ENCODE data around the gene NPAS3. TPM values are rescaled to one million over a fixed set of nuclear protein-coding genes. Genes with fewer than 3 reads are reported as not detected.

NPAS3 gene
- total and polyA plus RNA-seq, 5 donors from 2014 or later, result not detected

- H3K27ac ChIP-seq (ENCODE audit: insufficient read depth, low read length, poor library complexity, severe bottlenecking), result no peak overlapping the region
- no peaks in the 10 kb centered on the region for H3K27me3 ChIP-seq (ENCODE audit: control insufficient read depth, insufficient read depth, low read length)
- no peaks in the 10 kb centered on the region for H3K36me3 ChIP-seq (ENCODE audit: control insufficient read depth, insufficient read depth, low read length)
- H3K4me3 Mint-ChIP-seq, result no peak overlapping the region
- H3K27ac Mint-ChIP-seq, result no peak overlapping the region
- no peaks in the 10 kb centered on the region for H3K36me3 Mint-ChIP-seq
- no peaks in the 10 kb centered on the region for H3K4me1 Mint-ChIP-seq
- H3K4me1 ChIP-seq (ENCODE audit: control insufficient read depth, insufficient read depth, low read length, poor library complexity, severe bottlenecking), result no peaks in the 10 kb centered on the region
- DNase-seq (no peak), ATAC-seq (ENCODE audit: low read depth in 2 of 2) (no peak)
- H3K27me3 Mint-ChIP-seq, result no peaks in the 10 kb centered on the region
- H3K9me3 ChIP-seq (ENCODE audit: control insufficient read depth in 2 of 2, low read length in 2 of 2), result no peaks in the 10 kb centered on the region
- H3K9me3 Mint-ChIP-seq, result no peaks in the 10 kb centered on the region
- H3K4me3 ChIP-seq (ENCODE audit: low read depth, low read length), result no peak overlapping the region
These were observed 836.2 kb downstream of the NPAS3 start for GRCh38 chr14:33774723-33775470.

DNA sequence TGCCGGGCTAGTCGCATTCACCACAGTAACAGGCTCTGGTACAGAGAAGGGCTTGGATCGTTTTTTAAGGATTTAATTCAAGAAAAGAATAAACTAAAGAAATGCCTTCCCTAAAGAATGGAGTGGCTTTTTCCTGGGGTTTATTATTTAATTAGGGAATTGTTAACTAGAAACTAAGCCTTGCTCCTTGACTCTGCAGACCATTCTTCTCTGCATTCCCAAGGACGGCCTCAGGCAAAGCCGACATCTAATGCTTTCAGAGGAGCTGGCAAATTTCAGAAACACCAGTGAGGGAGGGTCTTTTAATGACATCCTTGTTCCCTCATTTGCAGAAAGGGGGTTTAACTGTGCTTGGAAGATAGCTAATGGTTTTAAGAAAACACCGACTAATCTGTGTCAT, 838.2 kb downstream of the NPAS3 start:
- peaks cover 2% of the 10 kb centered on the region for H3K27me3 Mint-ChIP-seq
- H3K27ac Mint-ChIP-seq, result no peak overlapping the region
- H3K4me3 ChIP-seq (ENCODE audit: low read depth, low read length), result no peak overlapping the region
- no peaks in the 10 kb centered on the region for H3K27me3 ChIP-seq (ENCODE audit: control insufficient read depth, insufficient read depth, low read length)
- no peak overlapping the region for H3K27ac ChIP-seq (ENCODE audit: insufficient read depth, low read length, poor library complexity, severe bottlenecking)
- H3K9me3 Mint-ChIP-seq, result no peaks in the 10 kb centered on the region
- no peaks in the 10 kb centered on the region for H3K9me3 ChIP-seq (ENCODE audit: control insufficient read depth in 2 of 2, low read length in 2 of 2)
- H3K36me3 ChIP-seq (ENCODE audit: control insufficient read depth, insufficient read depth, low read length), result no peaks in the 10 kb centered on the region
- no peaks in the 10 kb centered on the region for H3K4me1 Mint-ChIP-seq
- no peaks in the 10 kb centered on the region for H3K36me3 Mint-ChIP-seq
- DNase-seq (no peak), ATAC-seq (ENCODE audit: low read depth in 2 of 2) (no peak)
- H3K4me3 Mint-ChIP-seq, result no peak overlapping the region
- H3K4me1 ChIP-seq (ENCODE audit: control insufficient read depth, insufficient read depth, low read length, poor library complexity, severe bottlenecking), result no peaks in the 10 kb centered on the region

DNA sequence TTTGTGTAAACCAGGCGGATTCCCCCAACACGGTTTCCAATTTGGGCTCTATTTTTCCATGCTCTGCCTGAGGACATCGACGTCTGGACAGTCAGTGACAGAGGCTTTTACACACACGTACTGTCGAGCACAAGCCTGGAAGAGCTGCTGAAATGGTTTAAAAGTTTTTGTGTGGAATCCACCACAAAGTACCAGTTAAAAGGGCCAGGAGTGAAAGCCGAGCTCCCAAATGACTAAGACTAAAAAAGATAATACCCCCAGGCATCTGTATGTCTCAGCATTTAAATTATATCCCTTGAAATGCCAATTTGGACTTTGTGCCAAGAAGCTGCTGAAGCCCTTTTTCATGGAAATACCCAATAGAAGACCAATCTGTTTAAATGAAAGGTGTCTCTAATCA, 839.0 kb downstream of the NPAS3 start:
- Mint-ChIP-seq H3K4me1 (no peaks in the 10 kb centered on the region), H3K27me3 (peaks cover 5% of the 10 kb centered on the region), H3K27ac (no peak overlapping the region), H3K36me3 (no peaks in the 10 kb centered on the region), H3K4me3 (no peak overlapping the region), H3K9me3 (no peaks in the 10 kb centered on the region)
- ATAC-seq (ENCODE audit: low read depth in 2 of 2) (no peak), DNase-seq (no peak)
- Histone ChIP-seq H3K36me3 (ENCODE audit: control insufficient read depth, insufficient read depth, low read length) (no peaks in the 10 kb centered on the region), H3K27me3 (ENCODE audit: control insufficient read depth, insufficient read depth, low read length) (no peaks in the 10 kb centered on the region), H3K4me1 (ENCODE audit: control insufficient read depth, insufficient read depth, low read length, poor library complexity, severe bottlenecking) (no peaks in the 10 kb centered on the region), H3K4me3 (ENCODE audit: low read depth, low read length) (no peak overlapping the region), H3K9me3 (ENCODE audit: control insufficient read depth in 2 of 2, low read length in 2 of 2) (no peaks in the 10 kb centered on the region), H3K27ac (ENCODE audit: insufficient read depth, low read length, poor library complexity, severe bottlenecking) (no peak overlapping the region)

GRCh38 chr14:33780035-33780434, 841.4 kb downstream of the NPAS3 start:
- DNase-seq (no peak), ATAC-seq (ENCODE audit: low read depth in 2 of 2) (no peak)
- Mint-ChIP-seq H3K4me1 (no peaks in the 10 kb centered on the region), H3K9me3 (no peaks in the 10 kb centered on the region), H3K27me3 (peaks cover 5% of the 10 kb centered on the region), H3K4me3 (no peak overlapping the region), H3K36me3 (no peaks in the 10 kb centered on the region), H3K27ac (no peak overlapping the region)
- H3K4me1 ChIP-seq (ENCODE audit: control insufficient read depth, insufficient read depth, low read length, poor library complexity, severe bottlenecking), result no peaks in the 10 kb centered on the region
- no peak overlapping the region for H3K4me3 ChIP-seq (ENCODE audit: low read depth, low read length)
- no peak overlapping the region for H3K27ac ChIP-seq (ENCODE audit: insufficient read depth, low read length, poor library complexity, severe bottlenecking)
- no peaks in the 10 kb centered on the region for H3K36me3 ChIP-seq (ENCODE audit: control insufficient read depth, insufficient read depth, low read length)
- H3K27me3 ChIP-seq (ENCODE audit: control insufficient read depth, insufficient read depth, low read length), result no peaks in the 10 kb centered on the region
- no peaks in the 10 kb centered on the region for H3K9me3 ChIP-seq (ENCODE audit: control insufficient read depth in 2 of 2, low read length in 2 of 2)

GRCh38 chr14:33781236-33781635, 842.6 kb downstream of the NPAS3 start:
- Mint-ChIP-seq H3K4me3 (no peak overlapping the region), H3K36me3 (no peaks in the 10 kb centered on the region)

DNA sequence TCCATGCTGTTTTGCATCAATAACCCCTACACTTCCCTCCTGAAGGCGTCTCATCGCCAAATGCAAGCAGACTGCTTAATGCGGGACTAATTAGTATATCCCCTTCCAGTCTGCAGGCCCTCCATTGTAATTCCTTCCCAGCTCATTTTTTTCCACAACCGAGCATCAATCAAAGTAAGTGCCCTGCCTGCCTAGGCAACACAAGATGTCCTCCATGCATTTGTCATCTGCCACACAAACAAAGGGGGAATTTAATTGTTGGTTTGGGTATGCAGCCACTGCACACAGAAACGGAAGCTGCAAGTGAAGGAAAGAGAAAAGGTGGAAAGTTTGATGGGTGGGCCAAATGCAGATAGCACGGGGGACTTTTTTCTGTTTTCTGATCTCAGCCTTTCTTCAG, 844.2 kb downstream of the NPAS3 start:
- no peak overlapping the region for H3K4me3 Mint-ChIP-seq
- no peak for ATAC-seq (ENCODE audit: low read depth in 2 of 2)
- no peak overlapping the region for H3K27ac Mint-ChIP-seq
- Histone ChIP-seq H3K27ac (ENCODE audit: insufficient read depth, low read length, poor library complexity, severe bottlenecking) (no peak overlapping the region), H3K4me3 (ENCODE audit: low read depth, low read length) (no peak overlapping the region), H3K27me3 (ENCODE audit: control insufficient read depth, insufficient read depth, low read length) (no peaks in the 10 kb centered on the region), H3K4me1 (ENCODE audit: control insufficient read depth, insufficient read depth, low read length, poor library complexity, severe bottlenecking) (no peaks in the 10 kb centered on the region), H3K9me3 (ENCODE audit: control insufficient read depth in 2 of 2, low read length in 2 of 2) (no peaks in the 10 kb centered on the region), H3K36me3 (ENCODE audit: control insufficient read depth, insufficient read depth, low read length) (no peaks in the 10 kb centered on the region)
- H3K27me3 Mint-ChIP-seq, result peaks cover 5% of the 10 kb centered on the region
- no peaks in the 10 kb centered on the region for H3K36me3 Mint-ChIP-seq
- H3K9me3 Mint-ChIP-seq, result no peaks in the 10 kb centered on the region
- no peaks in the 10 kb centered on the region for H3K4me1 Mint-ChIP-seq
- DNase-seq, result no peak

More at GRCh38 chr14:33781236-33781635, 842.6 kb downstream of the NPAS3 start:
- ATAC-seq (ENCODE audit: low read depth in 2 of 2), result no peak
- no peak overlapping the region for H3K27ac ChIP-seq (ENCODE audit: insufficient read depth, low read length, poor library complexity, severe bottlenecking)
- Mint-ChIP-seq H3K9me3 (no peaks in the 10 kb centered on the region), H3K27ac (no peak overlapping the region), H3K4me1 (no peaks in the 10 kb centered on the region), H3K27me3 (peaks cover 5% of the 10 kb centered on the region)
- H3K4me3 ChIP-seq (ENCODE audit: low read depth, low read length), result no peak overlapping the region
- no peaks in the 10 kb centered on the region for H3K36me3 ChIP-seq (ENCODE audit: control insufficient read depth, insufficient read depth, low read length)
- H3K9me3 ChIP-seq (ENCODE audit: control insufficient read depth in 2 of 2, low read length in 2 of 2), result no peaks in the 10 kb centered on the region
- no peak for DNase-seq
- no peaks in the 10 kb centered on the region for H3K27me3 ChIP-seq (ENCODE audit: control insufficient read depth, insufficient read depth, low read length)
- H3K4me1 ChIP-seq (ENCODE audit: control insufficient read depth, insufficient read depth, low read length, poor library complexity, severe bottlenecking), result no peaks in the 10 kb centered on the region

GRCh38 chr14:33786091-33786825, 847.6 kb downstream of the NPAS3 start:
- Histone ChIP-seq H3K27ac (ENCODE audit: insufficient read depth, low read length, poor library complexity, severe bottlenecking) (no peak overlapping the region), H3K4me1 (ENCODE audit: control insufficient read depth, insufficient read depth, low read length, poor library complexity, severe bottlenecking) (no peaks in the 10 kb centered on the region), H3K4me3 (ENCODE audit: low read depth, low read length) (no peak overlapping the region), H3K9me3 (ENCODE audit: control insufficient read depth in 2 of 2, low read length in 2 of 2) (no peaks in the 10 kb centered on the region), H3K36me3 (ENCODE audit: control insufficient read depth, insufficient read depth, low read length) (no peaks in the 10 kb centered on the region), H3K27me3 (ENCODE audit: control insufficient read depth, insufficient read depth, low read length) (no peaks in the 10 kb centered on the region)
- Mint-ChIP-seq H3K9me3 (no peaks in the 10 kb centered on the region), H3K4me1 (peaks cover 0 to 4% (median 0%) of the 10 kb centered on the region in 4 donors), H3K27me3 (peaks cover 14% of the 10 kb centered on the region), H3K27ac (no peak overlapping the region), H3K4me3 (no peak overlapping the region), H3K36me3 (no peaks in the 10 kb centered on the region)
- no peak for DNase-seq
- no peak for ATAC-seq (ENCODE audit: low read depth in 2 of 2)

DNA sequence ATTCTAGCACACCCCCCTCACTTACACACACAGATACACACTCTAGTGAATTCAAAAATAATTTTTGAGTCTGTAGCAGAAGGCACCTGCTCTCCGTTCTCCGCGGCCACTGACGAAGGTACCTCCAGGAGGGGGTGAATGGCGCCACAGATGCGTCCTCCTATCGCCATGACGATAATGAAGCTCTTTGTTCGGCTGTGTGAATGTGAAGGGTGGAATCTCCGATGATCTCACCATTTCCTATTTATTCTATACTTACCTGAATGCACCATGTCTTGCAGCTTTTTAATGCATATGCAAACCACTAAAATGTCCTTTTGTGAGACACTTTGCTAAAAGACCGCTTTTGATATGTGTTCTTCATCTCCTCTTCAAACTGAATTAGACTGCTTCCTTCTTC, 849.5 kb downstream of the NPAS3 start:
- Mint-ChIP-seq H3K27ac (no peak overlapping the region), H3K9me3 (no peaks in the 10 kb centered on the region), H3K4me1 (peaks cover 0 to 17% (median 13%) of the 10 kb centered on the region in 4 donors), H3K4me3 (no peak overlapping the region), H3K36me3 (no peaks in the 10 kb centered on the region), H3K27me3 (peaks cover 14% of the 10 kb centered on the region)
- no peak overlapping the region for H3K27ac ChIP-seq (ENCODE audit: insufficient read depth, low read length, poor library complexity, severe bottlenecking)
- ATAC-seq (ENCODE audit: low read depth in 2 of 2) (no peak), DNase-seq (no peak)
- H3K9me3 ChIP-seq (ENCODE audit: control insufficient read depth in 2 of 2, low read length in 2 of 2), result no peaks in the 10 kb centered on the region
- no peaks in the 10 kb centered on the region for H3K36me3 ChIP-seq (ENCODE audit: control insufficient read depth, insufficient read depth, low read length)
- H3K27me3 ChIP-seq (ENCODE audit: control insufficient read depth, insufficient read depth, low read length), result no peaks in the 10 kb centered on the region
- peaks cover 7% of the 10 kb centered on the region for H3K4me1 ChIP-seq (ENCODE audit: control insufficient read depth, insufficient read depth, low read length, poor library complexity, severe bottlenecking)
- no peak overlapping the region for H3K4me3 ChIP-seq (ENCODE audit: low read depth, low read length)

Measured in CD4-positive, CD25-positive, alpha-beta regulatory T cell (primary cell).